ENCODE data around the gene L3MBTL4. TPM values are rescaled to one million over a fixed set of nuclear protein-coding genes. Genes with fewer than 3 reads are reported as not detected.

L3MBTL4 gene
- total and polyA plus RNA-seq, 10 of the 15 experiments (the other 5 are each of a cell fraction or from before 2014, with no cell fraction given), result 1.3 to 8.7 (median 3.8) TPM

DNA sequence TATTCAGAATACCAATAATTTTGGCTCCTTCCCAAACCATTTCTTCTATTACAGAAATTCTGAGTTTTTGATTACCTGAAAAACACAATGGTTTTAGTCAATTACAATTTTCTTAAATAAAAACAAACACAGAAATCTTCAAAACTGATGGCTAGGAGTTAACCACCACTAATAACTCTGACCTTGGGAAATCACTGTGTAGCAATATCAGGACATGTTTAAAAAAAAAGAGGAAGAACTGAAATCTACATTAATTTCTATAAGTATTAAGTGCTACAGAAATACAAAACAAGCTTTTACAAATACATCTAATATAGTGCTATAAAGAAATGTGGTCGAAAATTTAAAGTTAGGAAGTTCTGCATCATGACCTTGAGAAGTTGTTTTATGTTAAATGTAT lies 14.9 kb downstream of the L3MBTL4 start:
- H3K9ac ChIP-seq (ENCODE audit: control insufficient read depth, insufficient read depth, low read length), result no peak overlapping the region
- H2AFZ ChIP-seq (ENCODE audit: control insufficient read depth, low read depth, low read length), result no peak overlapping the region
- no peak overlapping the region for H3K4me2 ChIP-seq (ENCODE audit: control insufficient read depth, insufficient read depth)
- no peaks in the 10 kb centered on the region for H3K9me3 ChIP-seq (replicated peaks; ENCODE audit: control insufficient read depth, insufficient read depth, low read length)
- no peaks in the 10 kb centered on the region for H3K36me3 ChIP-seq (ENCODE audit: control insufficient read depth in 2 of 2, insufficient read depth in 2 of 2, low read length in 1 of 2)
- H3K4me1 ChIP-seq (ENCODE audit: control insufficient read depth, insufficient read depth, low read length), result no peaks in the 10 kb centered on the region; the same call in none of the 2 replicates
- H3K27me3 ChIP-seq (replicated peaks in 1 of 2; ENCODE audit: control insufficient read depth in 2 of 2, insufficient read depth in 2 of 2, low read length in 1 of 2), result no peaks in the 10 kb centered on the region
- CTCF ChIA-PET, result interaction anchor here (1.4 kb wide), 1 partner anchor 15 kb away, joined by 3 read pairs; no protein-coding TSS in a partner anchor
- FAIRE-seq (no peak), ATAC-seq (no peak), DNase-seq (ENCODE audit: low read depth, low spot score) (no peak)
- no peak overlapping the region for H3K27ac ChIP-seq (ENCODE audit: control insufficient read depth, insufficient read depth)
- WGBS (ENCODE audit: insufficient coverage, insufficient replicate concordance, low lambda C conversion rate, missing lambda C conversion rate), result 0% methylated on average over 1 of the region's 1 CpG
- no peaks in the 10 kb centered on the region; the same call in 1 of the 2 replicates for H3K79me2 ChIP-seq (ENCODE audit: control insufficient read depth, insufficient read depth, low read length)
- BruUV-seq (replicated peaks), result no TSS peak
- SMC1A ChIA-PET (ENCODE audit: uncharacterized antibody, unreplicated experiment), result interaction anchor here (1.2 kb wide), 1 partner anchor 30 kb away, joined by 3 read pairs; no protein-coding TSS in a partner anchor
- in situ Hi-C loops (cut with MboI) (no loop called here), intact Hi-C loops (cut with micrococcal nuclease; ENCODE audit: unreplicated experiment) (no loop called here)
- POLR2A ChIA-PET, result no interaction called here
- RAD21 ChIA-PET (ENCODE audit: unreplicated experiment), result no interaction called here
- H3K4me3 ChIP-seq, result no peak overlapping the region
- no peaks in the 10 kb centered on the region for H4K20me1 ChIP-seq (ENCODE audit: control insufficient read depth, insufficient read depth)
- TF ChIP-seq ZNF622 (IDR thresholded peaks at IDR 0.05) (no peak), ELK1 (IDR thresholded peaks at IDR 0.05; ENCODE audit: low read depth, low read length) (no peak), GABPA (IDR thresholded peaks at IDR 0.05; ENCODE audit: low read depth) (no peak), SIX5 (IDR thresholded peaks at IDR 0.05; ENCODE audit: low read depth, low read length, severe bottlenecking) (no peak), NR2F1 (conservative IDR thresholded peaks at IDR 0.05) (no peak), NFXL1 (IDR thresholded peaks at IDR 0.05; ENCODE audit: borderline replicate concordance) (no peak), TARDBP (IDR thresholded peaks at IDR 0.05; ENCODE audit: borderline replicate concordance) (no peak), POLR2AphosphoS2 (IDR thresholded peaks at IDR 0.05; ENCODE audit: low read depth, low read length) (no peak), TCF3 (IDR thresholded peaks at IDR 0.05; ENCODE audit: borderline replicate concordance, insufficient read depth, low read depth, low read length) (no peak), MAX (IDR thresholded peaks at IDR 0.05; ENCODE audit: low read depth, low read length) (no peak), KLF5 (IDR thresholded peaks at IDR 0.05; ENCODE audit: partially characterized antibody) (no peak), ZSCAN29 (IDR thresholded peaks at IDR 0.05) (no peak), PKNOX1 (IDR thresholded peaks at IDR 0.05) (no peak), CHD4 (IDR thresholded peaks at IDR 0.05) (no peak), RB1 (IDR thresholded peaks at IDR 0.05; ENCODE audit: borderline replicate concordance) (no peak), SREBF2 (IDR thresholded peaks at IDR 0.05; ENCODE audit: low read length) (no peak), HCFC1 (IDR thresholded peaks at IDR 0.05; ENCODE audit: low read length) (no peak)
- TF ChIP-seq, protein P1, sequence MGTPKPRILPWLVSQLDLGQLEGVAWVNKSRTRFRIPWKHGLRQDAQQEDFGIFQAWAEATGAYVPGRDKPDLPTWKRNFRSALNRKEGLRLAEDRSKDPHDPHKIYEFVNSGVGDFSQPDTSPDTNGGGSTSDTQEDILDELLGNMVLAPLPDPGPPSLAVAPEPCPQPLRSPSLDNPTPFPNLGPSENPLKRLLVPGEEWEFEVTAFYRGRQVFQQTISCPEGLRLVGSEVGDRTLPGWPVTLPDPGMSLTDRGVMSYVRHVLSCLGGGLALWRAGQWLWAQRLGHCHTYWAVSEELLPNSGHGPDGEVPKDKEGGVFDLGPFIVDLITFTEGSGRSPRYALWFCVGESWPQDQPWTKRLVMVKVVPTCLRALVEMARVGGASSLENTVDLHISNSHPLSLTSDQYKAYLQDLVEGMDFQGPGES (IDR thresholded peaks at IDR 0.05), result no peak
- TF ChIP-seq, protein P2, sequence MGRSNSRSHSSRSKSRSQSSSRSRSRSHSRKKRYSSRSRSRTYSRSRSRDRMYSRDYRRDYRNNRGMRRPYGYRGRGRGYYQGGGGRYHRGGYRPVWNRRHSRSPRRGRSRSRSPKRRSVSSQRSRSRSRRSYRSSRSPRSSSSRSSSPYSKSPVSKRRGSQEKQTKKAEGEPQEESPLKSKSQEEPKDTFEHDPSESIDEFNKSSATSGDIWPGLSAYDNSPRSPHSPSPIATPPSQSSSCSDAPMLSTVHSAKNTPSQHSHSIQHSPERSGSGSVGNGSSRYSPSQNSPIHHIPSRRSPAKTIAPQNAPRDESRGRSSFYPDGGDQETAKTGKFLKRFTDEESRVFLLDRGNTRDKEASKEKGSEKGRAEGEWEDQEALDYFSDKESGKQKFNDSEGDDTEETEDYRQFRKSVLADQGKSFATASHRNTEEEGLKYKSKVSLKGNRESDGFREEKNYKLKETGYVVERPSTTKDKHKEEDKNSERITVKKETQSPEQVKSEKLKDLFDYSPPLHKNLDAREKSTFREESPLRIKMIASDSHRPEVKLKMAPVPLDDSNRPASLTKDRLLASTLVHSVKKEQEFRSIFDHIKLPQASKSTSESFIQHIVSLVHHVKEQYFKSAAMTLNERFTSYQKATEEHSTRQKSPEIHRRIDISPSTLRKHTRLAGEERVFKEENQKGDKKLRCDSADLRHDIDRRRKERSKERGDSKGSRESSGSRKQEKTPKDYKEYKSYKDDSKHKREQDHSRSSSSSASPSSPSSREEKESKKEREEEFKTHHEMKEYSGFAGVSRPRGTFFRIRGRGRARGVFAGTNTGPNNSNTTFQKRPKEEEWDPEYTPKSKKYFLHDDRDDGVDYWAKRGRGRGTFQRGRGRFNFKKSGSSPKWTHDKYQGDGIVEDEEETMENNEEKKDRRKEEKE (IDR thresholded peaks at IDR 0.05), result no peak
